GF-D8 (cell line): ENCODE results near the gene MX2.
A peak's percentile ranks its signal among the peaks of the same experiment; 100 is the strongest.
"Not testable (repeated sequence)": the region's sequence is repeated elsewhere in the genome, so short reads cannot be mapped to it uniquely, and the experiment has no call there.

ENCODE experiments used
- DNase-seq: peaks from one replicate; lab custom pipeline; 2025; lab: John Stamatoyannopoulos, UW

Gene MX2

GRCh38 chr21:41387042-41387819 is 25.4 kb downstream of the MX2 start:
- DNase-seq, result no peak

GRCh38 chr21:41387824-41388223 is 26.0 kb downstream of the MX2 start:
- no peak for DNase-seq

GRCh38 chr21:41388259-41388658 is 26.4 kb downstream of the MX2 start:
- DNase-seq, result no peak

- DNase-seq, result no peak
Measured at GRCh38 chr21:41390043-41390639, 28.3 kb downstream of the MX2 start.

- DNase-seq, result no peak
Measured at GRCh38 chr21:41393876-41394465, 32.1 kb downstream of the MX2 start.

- DNase-seq, result peak; percentile 92
Measured at GRCh38 chr21:41396558-41397075, 34.8 kb downstream of the MX2 start.

- DNase-seq, result peak; percentile 46
Measured at GRCh38 chr21:41397471-41397891, 35.7 kb downstream of the MX2 start.

GRCh38 chr21:41398251-41398650 is 36.4 kb downstream of the MX2 start:
- DNase-seq, result no peak

- DNase-seq, result no peak
Measured at GRCh38 chr21:41398831-41399230, 37.0 kb downstream of the MX2 start.

GRCh38 chr21:41399246-41399800 is 37.5 kb downstream of the MX2 start:
- DNase-seq, result no peak

GRCh38 chr21:41402231-41402630 is 40.4 kb downstream of the MX2 start:
- DNase-seq, result no peak

- no peak for DNase-seq
Measured at GRCh38 chr21:41402796-41403195, 41.0 kb downstream of the MX2 start.

- DNase-seq, result no peak
Measured at GRCh38 chr21:41403331-41403730, 41.5 kb downstream of the MX2 start.

GRCh38 chr21:41403966-41404365 is 42.1 kb downstream of the MX2 start:
- DNase-seq, result no peak

GRCh38 chr21:41405321-41405720 is 43.5 kb downstream of the MX2 start:
- no peak for DNase-seq

- peak; percentile 13 for DNase-seq
Measured at GRCh38 chr21:41406340-41406739, 44.5 kb downstream of the MX2 start.

GRCh38 chr21:41407541-41408460 is 46.0 kb downstream of the MX2 start:
- no peak for DNase-seq

GRCh38 chr21:41410361-41410760 is 48.5 kb downstream of the MX2 start:
- no peak for DNase-seq

- DNase-seq, result no peak
Measured at GRCh38 chr21:41410767-41411448, 49.1 kb downstream of the MX2 start.

- no peak for DNase-seq
Measured at GRCh38 chr21:41411449-41412089, 49.7 kb downstream of the MX2 start.

- DNase-seq, result not testable (repeated sequence)
Measured at GRCh38 chr21:41417505-41417904, 55.7 kb downstream of the MX2 start.
